Nephron (organoid): ENCODE measurements around the gene PLA2R1.

Experiments used
- H3K27ac Mint-ChIP-seq, 3 experiments: 2 replicates each; pipeline ENCODE4 v1.8.0; 2020; ENCODE audit warnings: mixed read lengths in 3 of 3, mild to moderate bottlenecking in 2 of 3, moderate library complexity in 1 of 3
- H3K27me3 Mint-ChIP-seq: 2 replicates; pipeline ENCODE4 v1.8.0; 2021; ENCODE audit warnings: low read depth, mild to moderate bottlenecking, moderate library complexity, mixed read lengths
- H3K36me3 Mint-ChIP-seq: 2 replicates; pipeline ENCODE4 v1.8.0; 2020; ENCODE audit warnings: low read depth, mixed read lengths
- H3K4me1 Mint-ChIP-seq: 2 replicates; pipeline ENCODE4 v1.8.0; 2020; ENCODE audit warnings: mixed read lengths
- H3K4me3 Mint-ChIP-seq, 3 experiments: 2 replicates each; pipeline ENCODE4 v1.8.0; 2020; ENCODE audit warnings: mild to moderate bottlenecking in 3 of 3, mixed read lengths in 3 of 3, moderate library complexity in 2 of 3
- H3K9me3 Mint-ChIP-seq: 2 replicates; pipeline ENCODE4 v1.8.0; 2020; ENCODE audit warnings: mixed read lengths
- CTCF ChIP-seq, 3 experiments: fragments of 200-600 bp; sonication (generic); IDR thresholded peaks; one replicate each; pipeline ENCODE4 v1.5.0; 2021; ENCODE audit warnings: antibody characterized with exemption in 3 of 3; ENCODE audit not compliant: unreplicated experiment in 3 of 3

Gene PLA2R1

GRCh38 chr2:160010361-160011145 is 51.9 kb downstream of the PLA2R1 start:
- Mint-ChIP-seq H3K27me3 (no peaks in the 10 kb centered on the region), H3K9me3 (peaks cover 4% of the 10 kb centered on the region), H3K4me3 (no peak overlapping the region), H3K27ac (peak overlapping the region in 2 of 3 experiments; percentile 10 to 45), H3K4me1 (peaks cover 10% of the 10 kb centered on the region), H3K36me3 (peaks cover 29% of the 10 kb centered on the region)
- TF ChIP-seq CTCF (IDR thresholded peaks at IDR 0.05; ENCODE audit: unreplicated experiment in 3 of 3): no peak

- Mint-ChIP-seq H3K9me3 (peaks cover 4% of the 10 kb centered on the region), H3K27me3 (no peaks in the 10 kb centered on the region), H3K36me3 (peaks cover 24% of the 10 kb centered on the region), H3K4me3 (no peak overlapping the region), H3K4me1 (peaks cover 10% of the 10 kb centered on the region), H3K27ac (peak overlapping the region in 1 of 3 experiments; percentile 83)
- TF ChIP-seq CTCF (IDR thresholded peaks at IDR 0.05; ENCODE audit: unreplicated experiment in 3 of 3): no peak
Observed at GRCh38 chr2:160007111-160007510, 55.3 kb downstream of the PLA2R1 start.

GRCh38 chr2:160006475-160006874 is 55.9 kb downstream of the PLA2R1 start:
- Mint-ChIP-seq H3K9me3 (peaks cover 4% of the 10 kb centered on the region), H3K4me3 (no peak overlapping the region), H3K4me1 (peaks cover 10% of the 10 kb centered on the region), H3K27me3 (no peaks in the 10 kb centered on the region), H3K27ac (peak overlapping the region in 2 of 3 experiments; percentile 50 to 83), H3K36me3 (peaks cover 29% of the 10 kb centered on the region)
- no peak for TF ChIP-seq CTCF (IDR thresholded peaks at IDR 0.05; ENCODE audit: unreplicated experiment in 3 of 3)

GRCh38 chr2:160005908-160006307 is 56.5 kb downstream of the PLA2R1 start:
- Mint-ChIP-seq H3K27me3 (no peaks in the 10 kb centered on the region), H3K27ac (peak overlapping the region in 1 of 3 experiments; percentile 83), H3K9me3 (peaks cover 4% of the 10 kb centered on the region), H3K36me3 (peaks cover 34% of the 10 kb centered on the region), H3K4me1 (peaks cover 10% of the 10 kb centered on the region), H3K4me3 (no peak overlapping the region)
- TF ChIP-seq CTCF (IDR thresholded peaks at IDR 0.05; ENCODE audit: unreplicated experiment in 3 of 3): no peak

GRCh38 chr2:160005476-160005875 is 56.9 kb downstream of the PLA2R1 start:
- H3K4me3 Mint-ChIP-seq: no peak overlapping the region

More at GRCh38 chr2:160005476-160005875, 56.9 kb downstream of the PLA2R1 start:
- Mint-ChIP-seq H3K9me3 (peaks cover 6% of the 10 kb centered on the region), H3K4me1 (peaks cover 10% of the 10 kb centered on the region), H3K36me3 (peaks cover 35% of the 10 kb centered on the region), H3K27me3 (no peaks in the 10 kb centered on the region), H3K27ac (no peak overlapping the region)
- no peak for TF ChIP-seq CTCF (IDR thresholded peaks at IDR 0.05; ENCODE audit: unreplicated experiment in 3 of 3)
